NCI-H2029 treated with DMSO at 0.1 percent for 48 hours (cell line): ENCODE measurements around the gene GABRG3.

ENCODE experiments used
- DNase-seq: peaks from one replicate; lab custom pipeline; 2025; lab: John Stamatoyannopoulos, UW

Gene GABRG3

DNA sequence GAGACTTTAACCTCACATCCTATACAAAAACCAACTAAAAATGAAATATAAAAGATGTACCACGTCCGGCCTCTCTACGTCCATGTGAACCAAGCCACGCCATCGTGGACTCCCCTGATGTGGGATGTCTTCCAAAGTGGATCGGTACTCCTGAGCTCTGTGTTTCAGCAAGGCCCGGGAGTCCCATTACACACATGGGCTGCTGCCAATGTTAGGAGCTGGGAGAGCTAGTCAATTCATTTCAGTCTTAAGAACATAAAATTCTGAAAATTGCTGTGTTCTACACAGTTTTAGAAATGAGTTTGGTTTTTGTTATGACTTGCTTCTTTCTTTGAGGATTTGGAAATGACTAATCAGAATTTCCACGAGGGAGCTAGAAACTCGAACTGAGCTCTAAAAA is 131.0 kb downstream of the GABRG3 start:
- DNase-seq, result no peak

- DNase-seq, result no peak
These were observed 140.3 kb downstream of the GABRG3 start for GRCh38 chr15:27111323-27111722.

GRCh38 chr15:27114473-27114872 is 143.5 kb downstream of the GABRG3 start:
- no peak for DNase-seq

- DNase-seq, result no peak
These were observed 148.8 kb downstream of the GABRG3 start for GRCh38 chr15:27119695-27120266.

DNA sequence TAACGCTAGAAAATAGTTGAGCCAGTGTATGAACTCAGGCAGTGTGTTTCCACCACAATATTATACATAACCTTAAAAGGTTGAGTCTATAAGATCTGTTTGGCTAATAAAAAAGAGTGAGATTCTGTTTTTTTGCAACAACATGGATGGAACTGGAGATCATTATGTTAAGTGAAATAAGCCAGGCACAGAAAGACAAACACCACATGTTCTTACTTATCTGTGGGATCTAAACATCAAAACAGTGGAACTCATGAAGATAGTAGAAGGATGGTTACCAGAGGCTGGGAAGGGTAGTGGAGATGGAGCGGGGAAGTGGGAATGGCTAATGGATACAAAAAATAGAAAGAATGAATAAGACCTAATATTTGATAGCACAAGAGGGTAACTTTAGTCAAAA is 150.7 kb downstream of the GABRG3 start:
- no peak for DNase-seq

DNA sequence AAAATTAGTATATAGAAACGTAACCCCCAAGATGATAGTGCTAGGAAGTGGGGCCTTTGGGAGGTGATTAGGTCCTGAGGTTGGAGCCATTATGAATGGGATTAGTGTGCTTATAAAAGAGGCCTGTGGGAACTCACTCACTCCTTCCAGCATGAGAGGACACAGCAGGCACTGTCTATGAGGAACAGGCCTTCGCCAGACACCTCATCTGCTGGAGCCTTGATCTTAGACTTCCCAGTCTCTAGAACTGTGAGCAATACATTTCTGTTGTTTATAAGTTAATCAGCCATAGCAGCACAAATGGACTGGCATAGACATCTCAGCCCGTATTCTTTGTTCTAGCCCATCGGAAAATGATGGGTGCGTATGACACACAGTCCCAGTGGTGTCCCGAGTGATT is 152.3 kb downstream of the GABRG3 start:
- no peak for DNase-seq

DNA sequence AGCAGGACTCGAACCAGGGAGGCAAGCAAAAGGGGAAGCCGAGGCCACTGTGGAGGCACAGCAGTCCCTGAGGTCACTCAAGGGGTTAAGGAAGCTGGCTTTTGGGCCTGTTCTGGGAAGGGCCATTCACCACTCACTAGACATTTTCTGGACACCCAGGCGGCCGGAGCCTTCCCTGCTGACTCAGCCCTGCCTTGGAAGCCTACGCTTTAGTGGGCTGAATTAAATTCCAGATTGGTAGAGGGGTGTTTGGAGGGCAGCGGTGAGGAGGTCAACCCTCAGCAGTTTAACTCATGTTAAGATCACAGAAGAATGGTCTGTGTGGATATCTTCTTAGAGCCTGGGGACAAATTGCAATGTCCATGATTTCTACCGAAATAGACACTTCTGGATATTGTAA is 152.8 kb downstream of the GABRG3 start:
- no peak for DNase-seq

DNA sequence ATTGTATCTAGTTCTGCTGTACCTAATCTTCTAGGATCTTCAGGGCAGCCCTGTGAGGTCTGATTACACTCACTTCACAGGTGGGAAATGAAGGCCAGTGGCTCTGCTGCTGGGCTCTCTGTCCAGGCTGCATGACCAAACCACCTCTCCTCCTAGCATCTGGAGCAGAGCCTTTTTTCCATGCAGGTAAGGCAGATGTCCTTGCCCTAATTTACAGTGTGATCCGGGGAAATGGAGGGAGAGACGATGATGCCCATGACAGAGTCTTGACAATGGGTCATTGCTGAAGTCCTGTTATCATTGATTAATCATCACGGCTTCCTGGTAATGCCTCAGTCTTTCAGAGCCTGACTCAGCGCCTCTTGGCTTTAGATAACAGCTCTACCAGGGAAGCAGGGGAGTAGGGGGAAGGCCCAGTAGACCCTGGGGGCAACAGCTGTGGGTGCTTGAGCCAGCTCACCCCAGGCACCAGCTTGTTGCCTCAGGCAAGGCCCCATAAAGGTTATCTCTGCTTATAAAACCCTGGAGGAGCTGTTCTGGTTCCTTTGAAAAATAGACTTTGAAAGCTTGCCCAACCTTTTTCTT is 153.4 kb downstream of the GABRG3 start:
- no peak for DNase-seq

GRCh38 chr15:27125185-27125584 is 154.2 kb downstream of the GABRG3 start:
- DNase-seq, result no peak

- no peak for DNase-seq
These were observed 155.5 kb downstream of the GABRG3 start for GRCh38 chr15:27126449-27126848.

DNA sequence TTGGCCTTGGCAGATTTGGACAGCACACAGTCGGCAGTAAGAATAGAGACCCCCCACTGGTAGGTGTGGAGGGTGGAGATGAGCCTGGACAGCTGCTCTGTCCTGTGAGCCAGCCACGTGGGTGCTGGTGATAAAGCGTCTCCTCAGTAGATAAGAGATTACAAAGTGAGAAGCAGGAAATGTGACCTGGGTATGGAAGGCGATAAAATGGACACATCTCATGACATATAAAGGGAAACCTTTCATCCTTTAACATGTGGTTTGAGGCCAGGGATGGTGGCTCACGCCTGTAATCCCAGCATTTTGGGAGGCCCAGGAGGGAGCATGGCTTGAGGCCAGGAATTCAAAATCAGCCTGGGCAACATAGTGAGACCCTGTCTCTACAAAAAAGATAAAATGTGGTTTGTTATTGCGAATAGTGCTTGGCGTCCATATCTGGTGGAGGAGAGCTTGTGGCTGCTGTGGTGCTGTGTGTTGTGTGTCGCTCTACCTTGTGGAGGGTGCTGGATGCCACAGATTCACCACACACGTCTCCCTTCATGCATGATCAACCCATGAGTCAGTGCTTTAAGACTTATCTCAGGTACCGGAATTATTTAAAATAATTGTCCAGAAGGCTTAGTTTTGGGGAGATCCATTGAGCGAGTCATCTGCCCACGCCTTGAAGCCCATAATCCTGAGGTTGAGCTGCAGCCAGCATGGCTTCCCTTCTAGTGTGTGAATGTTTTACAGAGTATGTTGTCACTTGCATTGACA is 157.0 kb downstream of the GABRG3 start:
- no peak for DNase-seq

GRCh38 chr15:27133249-27133648 is 162.3 kb downstream of the GABRG3 start:
- DNase-seq, result no peak

DNA sequence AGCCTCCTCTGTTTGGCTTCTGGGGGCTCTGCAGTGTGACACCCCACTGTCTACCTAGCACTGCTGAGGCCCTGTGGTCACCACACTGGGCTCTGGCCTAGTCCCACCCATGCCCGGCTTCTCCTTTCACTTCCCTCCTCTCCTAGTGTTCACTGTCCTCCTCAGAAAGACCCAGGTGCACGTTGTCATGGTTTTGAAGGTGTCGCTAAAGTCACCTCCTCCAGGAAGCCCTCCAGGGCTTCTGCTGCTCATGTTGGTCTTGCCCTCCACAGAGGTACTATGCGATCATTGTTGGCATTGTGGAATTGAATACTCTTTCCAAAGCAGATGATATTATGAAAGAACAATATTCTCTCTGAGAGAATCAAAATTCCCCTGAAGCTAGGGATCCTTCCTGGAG is 163.5 kb downstream of the GABRG3 start:
- DNase-seq, result no peak

DNA sequence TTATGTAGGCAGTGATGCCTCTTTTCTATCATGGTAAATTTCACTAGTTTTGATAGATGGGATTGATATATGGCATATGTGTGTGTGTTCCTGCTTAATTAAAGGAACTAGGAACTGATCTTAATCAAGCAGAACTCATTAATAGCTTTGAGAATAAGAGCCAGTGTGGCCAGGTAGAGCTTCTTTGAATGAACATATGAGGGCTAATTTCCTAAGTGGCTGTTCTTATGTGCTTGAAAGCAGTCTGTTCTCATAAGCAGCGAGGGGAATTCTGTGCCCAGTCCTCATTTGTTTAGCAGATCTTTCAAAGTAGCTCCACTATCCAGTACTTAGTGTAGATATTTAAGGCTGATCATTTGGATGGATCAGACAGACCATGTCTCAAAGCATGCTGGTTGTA is 164.2 kb downstream of the GABRG3 start:
- no peak for DNase-seq

DNA sequence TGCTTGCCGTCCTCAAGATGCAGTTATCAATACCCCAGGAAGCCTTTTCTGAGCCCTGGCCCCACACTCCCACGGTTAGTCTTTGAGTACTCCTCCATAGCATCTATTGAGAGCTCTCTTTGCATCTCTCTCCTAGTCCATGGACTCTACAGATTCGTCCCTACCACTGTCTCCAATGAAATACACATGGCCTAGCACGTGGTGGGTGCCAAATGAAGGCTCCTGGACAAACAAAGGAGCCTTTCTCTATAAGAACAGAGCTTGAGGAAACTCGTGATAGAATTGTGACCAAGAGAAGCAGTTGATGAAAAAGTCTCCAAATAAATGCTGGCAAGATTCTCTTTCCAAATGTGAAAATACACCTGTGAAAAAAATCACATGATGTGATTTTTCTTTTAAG is 166.1 kb downstream of the GABRG3 start:
- no peak for DNase-seq

- DNase-seq, result no peak
These were observed 194.6 kb downstream of the GABRG3 start for GRCh38 chr15:27165590-27165989.

GRCh38 chr15:27166917-27167316 is 195.9 kb downstream of the GABRG3 start:
- DNase-seq, result no peak

GRCh38 chr15:27167738-27168137 is 196.8 kb downstream of the GABRG3 start:
- DNase-seq, result no peak

DNA sequence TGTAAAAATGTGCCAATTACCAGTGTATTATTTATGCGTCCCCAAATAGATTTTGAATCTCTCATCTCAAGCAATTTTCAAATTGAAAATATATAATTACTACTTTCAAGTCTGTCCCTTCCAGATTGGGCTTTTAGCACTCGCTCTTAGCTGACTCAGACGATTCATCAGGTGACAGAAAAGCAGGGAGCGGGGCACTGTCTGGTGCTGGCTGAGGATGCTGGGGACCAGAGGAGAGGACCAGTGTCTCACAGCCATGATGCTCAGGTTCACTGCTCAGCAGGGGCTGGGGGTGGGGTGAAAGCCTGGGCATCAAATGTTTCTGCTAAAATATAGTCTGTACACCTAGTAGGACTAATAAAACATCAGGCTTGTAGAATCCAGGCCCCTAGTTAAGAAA is 199.9 kb downstream of the GABRG3 start:
- no peak for DNase-seq

DNA sequence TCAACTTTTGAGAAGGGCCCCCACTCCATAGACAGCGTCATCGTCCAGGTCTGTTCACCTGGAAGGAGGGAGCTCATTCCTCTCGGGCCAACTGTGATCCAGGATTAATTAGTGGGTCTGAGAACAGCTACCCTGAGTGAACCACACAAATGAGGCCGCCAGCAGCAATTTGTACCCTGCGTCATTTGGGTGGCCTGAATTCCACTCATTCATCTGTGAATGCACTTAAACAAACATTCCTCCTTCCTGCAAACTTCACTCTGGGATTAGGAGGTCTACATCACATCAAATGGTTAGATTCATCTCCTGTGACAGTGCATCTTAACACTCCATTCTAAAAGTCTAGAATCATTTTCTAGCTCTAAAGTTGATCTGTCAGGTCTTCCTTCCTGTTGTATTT is 201.8 kb downstream of the GABRG3 start:
- DNase-seq, result no peak

DNA sequence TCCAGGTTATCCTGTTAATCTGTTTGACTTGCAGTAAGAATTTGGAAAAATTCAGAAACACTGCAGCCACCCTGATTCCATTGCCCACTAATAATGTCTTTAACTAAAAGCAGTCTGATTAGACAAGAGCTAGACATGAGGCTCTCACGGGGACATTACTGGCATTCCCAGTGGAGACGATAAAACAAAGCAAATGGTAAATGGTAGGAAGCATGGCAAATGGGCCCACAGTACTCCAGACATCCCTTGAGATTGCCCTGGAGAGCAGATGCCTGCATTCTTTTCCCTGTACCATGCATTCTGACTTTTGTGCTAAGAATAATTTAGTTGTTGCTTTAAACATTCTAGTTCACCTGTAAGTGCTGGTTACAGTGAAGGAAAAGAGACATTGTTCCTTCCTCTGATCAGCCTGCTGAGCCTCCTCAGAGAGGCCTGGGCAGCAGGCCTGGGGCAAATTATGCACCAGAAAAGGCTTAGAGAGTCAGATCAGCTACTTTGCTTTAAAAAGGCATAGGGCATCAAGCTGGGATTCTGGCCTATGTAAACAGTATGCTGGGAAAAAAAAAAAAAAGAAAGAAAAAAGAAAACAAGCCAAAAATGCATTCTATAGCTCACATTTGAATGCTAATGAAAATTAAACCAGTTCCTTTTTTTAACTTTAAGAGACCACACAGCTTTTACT is 204.6 kb downstream of the GABRG3 start:
- no peak for DNase-seq

GRCh38 chr15:27176785-27177406 is 205.9 kb downstream of the GABRG3 start:
- DNase-seq, result no peak

GRCh38 chr15:27179789-27180188 is 208.8 kb downstream of the GABRG3 start:
- DNase-seq, result no peak
